IPS-NIHi11 (cell line): ENCODE results near the gene GGCT.

Experiments
- DNase-seq: peaks from one replicate; pipeline ENCODE4 v3.0.0; 2012; ENCODE audit warnings: mixed read lengths, low spot score

The GGCT gene

GRCh38 chr7:30462179-30462578 lies 42.5 kb downstream of the GGCT start:
- DNase-seq: no peak

GRCh38 chr7:30460246-30460633 lies 44.4 kb downstream of the GGCT start:
- no peak for DNase-seq

GRCh38 chr7:30459591-30460245 lies 44.9 kb downstream of the GGCT start:
- no peak for DNase-seq

GRCh38 chr7:30458311-30458710 lies 46.3 kb downstream of the GGCT start:
- DNase-seq: no peak

GRCh38 chr7:30453921-30454320 lies 50.7 kb downstream of the GGCT start:
- no peak for DNase-seq

- DNase-seq: no peak
Measured at GRCh38 chr7:30453016-30453415, 51.6 kb downstream of the GGCT start.

GRCh38 chr7:30452280-30452930 lies 52.2 kb downstream of the GGCT start:
- no peak for DNase-seq

GRCh38 chr7:30451539-30452279 lies 52.9 kb downstream of the GGCT start:
- DNase-seq: no peak

- no peak for DNase-seq
Measured at GRCh38 chr7:30450983-30451497, 53.6 kb downstream of the GGCT start.

- no peak for DNase-seq
Measured at GRCh38 chr7:30450240-30450982, 54.2 kb downstream of the GGCT start.

GRCh38 chr7:30448461-30449189 lies 56.0 kb downstream of the GGCT start:
- DNase-seq: no peak

GRCh38 chr7:30447466-30447865 lies 57.2 kb downstream of the GGCT start:
- no peak for DNase-seq
